Stimulated activated CD4-positive, alpha-beta T cell treated with anti-CD3 and anti-CD28 coated beads, Interleukin-1b, Interleukin-23, amount 100 ng/mL, for 24 hours (primary cell): Measurements from ENCODE around the gene UQCR10.

Source experiments
- DNase-seq, 4 experiments: peaks; one replicate each; pipeline ENCODE4 v3.0.0-alpha.2; 2020; ENCODE audit warnings: low read depth in 4 of 4, low spot score in 1 of 4

The UQCR10 gene

DNA sequence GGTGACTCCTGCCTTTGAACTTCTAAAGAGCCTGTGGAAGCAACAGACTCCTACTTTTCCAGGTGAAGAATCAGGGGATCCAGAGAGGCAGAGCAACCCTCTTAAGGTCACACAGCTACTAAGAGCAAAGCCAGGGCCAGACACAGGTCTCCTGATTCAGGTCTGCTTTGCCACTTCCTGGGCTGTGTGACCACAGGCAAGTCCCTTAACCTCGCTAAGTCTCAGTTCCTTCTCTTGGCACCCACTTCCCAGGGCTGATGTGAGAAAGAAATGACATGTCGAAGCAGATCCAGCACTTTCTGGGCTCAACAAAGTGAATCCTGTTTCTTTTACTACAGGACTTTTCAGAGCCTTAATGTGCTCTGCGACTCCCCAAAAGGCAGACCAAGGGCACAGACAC is 30.2 kb downstream of the UQCR10 start:
- no peak for DNase-seq

- no peak for DNase-seq
These were observed 31.1 kb downstream of the UQCR10 start for GRCh38 chr22:29798318-29798717.

DNA sequence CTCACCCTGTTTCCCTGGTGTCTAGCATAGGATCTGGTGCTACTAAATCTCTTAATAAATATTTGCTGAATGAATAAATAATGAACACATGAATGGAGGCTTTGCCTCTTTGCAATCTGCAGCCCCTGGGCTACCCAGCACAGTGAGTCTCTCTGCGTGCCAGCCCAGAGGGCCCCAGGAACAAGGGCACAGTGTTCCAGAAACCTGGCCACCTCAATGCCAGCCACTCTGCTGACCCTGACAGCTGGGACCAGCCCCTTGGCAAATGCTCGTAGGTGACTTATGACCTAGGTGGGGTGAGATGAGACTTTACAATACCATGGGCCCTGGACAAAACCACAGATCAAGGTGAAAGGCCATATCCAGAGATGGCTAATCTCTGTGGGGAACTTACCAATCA is 31.6 kb downstream of the UQCR10 start:
- no peak for DNase-seq

DNA sequence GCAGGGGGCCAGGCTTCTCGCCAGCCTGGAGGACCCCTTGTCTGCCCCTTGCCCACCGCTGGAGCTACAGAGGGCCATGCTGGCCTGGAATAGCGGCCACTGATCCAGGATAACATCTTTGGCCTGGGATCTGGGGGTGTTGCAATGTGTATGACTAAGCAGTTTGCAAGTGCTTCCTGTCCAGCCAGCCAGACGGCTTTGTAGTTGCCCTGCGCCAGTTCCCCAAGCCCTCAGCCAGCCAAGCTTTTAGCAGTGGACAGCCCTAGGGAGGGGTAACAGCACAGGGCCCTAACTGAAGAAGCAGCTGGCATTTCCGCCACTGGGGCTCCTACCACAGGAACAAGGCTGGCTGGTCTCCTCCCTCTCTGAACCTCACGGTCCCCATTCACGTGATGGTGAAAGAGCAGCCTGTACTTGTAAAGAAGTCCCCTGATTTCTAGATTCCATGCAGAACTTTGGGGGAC is 32.1 kb downstream of the UQCR10 start:
- DNase-seq = no peak

DNA sequence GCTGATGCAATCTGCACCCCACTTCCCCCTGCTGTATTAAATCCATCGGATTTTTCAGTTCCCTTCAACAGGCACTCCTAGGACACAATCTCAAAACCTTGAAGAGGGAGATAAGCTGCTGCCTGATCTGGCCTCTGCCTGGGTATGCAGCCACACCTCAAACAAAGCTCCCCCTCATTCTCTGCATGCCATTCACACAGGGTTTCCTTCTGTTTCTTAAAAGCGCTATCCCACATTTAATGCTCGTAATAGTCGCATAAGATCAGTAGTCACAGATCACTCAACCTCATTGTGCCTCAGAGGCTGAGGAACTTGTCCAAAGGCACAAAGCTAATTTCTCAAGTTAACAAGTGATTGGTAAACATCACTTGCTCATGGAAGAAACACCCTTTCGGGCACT is 34.0 kb downstream of the UQCR10 start:
- DNase-seq = no peak

- DNase-seq = no peak
These were observed 34.6 kb downstream of the UQCR10 start for GRCh38 chr22:29801796-29802195.

DNA sequence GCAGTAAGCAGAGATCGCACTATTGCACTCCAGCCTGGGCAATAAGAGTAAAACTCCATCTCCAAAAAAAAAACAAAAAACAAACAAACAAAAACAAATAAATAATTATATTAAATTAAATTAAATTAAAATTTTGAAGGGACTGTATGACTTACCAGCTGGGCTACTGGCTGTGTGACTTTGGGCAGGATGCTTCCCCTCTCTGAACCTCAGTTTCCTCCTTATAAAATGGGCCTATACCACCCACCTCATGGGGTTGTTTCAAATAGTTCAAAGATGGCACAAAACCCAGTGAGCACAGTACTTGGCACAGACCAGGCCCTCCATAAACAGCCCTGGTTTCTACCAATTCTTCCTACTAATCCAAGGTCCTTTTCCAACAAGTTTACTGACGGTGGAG is 36.0 kb downstream of the UQCR10 start:
- no peak for DNase-seq

- no peak for DNase-seq
These were observed 37.8 kb downstream of the UQCR10 start for GRCh38 chr22:29804985-29805384.

DNA sequence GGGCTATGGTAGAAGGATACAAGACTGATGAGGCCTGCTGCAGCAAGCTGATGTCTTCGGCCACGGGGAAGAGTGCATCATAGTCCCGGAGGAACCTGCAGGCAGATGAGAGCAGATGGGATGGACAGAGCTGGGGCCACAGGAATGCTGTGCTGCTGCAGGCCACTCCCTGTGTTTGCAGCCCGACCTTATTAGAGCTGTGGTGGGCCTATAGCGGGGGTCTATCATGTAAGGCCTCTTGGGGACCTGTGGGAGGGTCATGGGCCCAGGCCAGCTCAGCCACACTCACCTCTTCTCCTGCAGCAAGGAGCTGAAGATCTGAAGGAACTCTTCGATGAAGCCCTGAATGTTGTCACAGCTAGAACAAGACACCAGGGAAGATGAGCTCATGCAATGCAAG is 39.0 kb downstream of the UQCR10 start:
- no peak for DNase-seq

DNA sequence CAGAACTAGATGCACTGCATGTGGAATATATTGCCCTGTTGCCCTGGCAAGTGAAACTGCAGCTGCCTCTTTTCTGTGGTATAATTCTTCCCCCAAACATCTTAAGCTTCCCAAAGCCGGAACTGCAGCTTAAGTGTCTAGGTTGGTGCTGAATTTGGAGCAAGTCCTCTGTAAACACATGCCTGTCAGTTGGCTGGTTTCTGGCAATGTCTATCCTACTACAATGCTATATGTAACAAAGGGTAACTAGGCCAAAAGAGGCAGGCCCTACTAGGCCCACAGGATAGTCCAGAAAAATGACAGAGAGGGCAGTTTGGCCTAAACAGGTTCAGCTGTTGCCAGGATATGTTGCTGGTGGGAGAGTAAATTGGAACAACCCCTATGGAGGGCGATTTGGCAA is 43.0 kb downstream of the UQCR10 start:
- no peak for DNase-seq

GRCh38 chr22:29811377-29811776 is 44.2 kb downstream of the UQCR10 start:
- no peak for DNase-seq

GRCh38 chr22:29813126-29813525 is 46.0 kb downstream of the UQCR10 start:
- DNase-seq = no peak

DNA sequence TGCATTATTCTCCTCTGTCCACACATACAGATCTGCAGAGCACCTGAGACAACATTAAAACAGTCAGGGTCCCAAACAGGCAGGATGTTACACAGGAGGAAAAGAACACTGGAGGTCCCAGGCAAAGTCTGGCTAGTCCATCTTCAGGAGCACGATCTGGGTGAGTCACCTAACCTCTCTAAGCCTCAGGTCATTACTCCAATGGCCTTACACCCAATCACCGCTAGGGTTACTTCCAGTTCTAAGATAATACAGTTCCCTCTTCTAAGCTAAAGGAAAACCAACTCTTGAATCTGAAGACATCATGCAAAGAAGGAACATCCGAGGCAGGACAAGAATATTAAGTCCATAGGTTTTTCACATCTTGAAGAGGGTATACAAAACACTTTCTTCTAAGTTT is 46.4 kb downstream of the UQCR10 start:
- no peak for DNase-seq

GRCh38 chr22:29814003-29814402 is 46.8 kb downstream of the UQCR10 start:
- DNase-seq = no peak

DNA sequence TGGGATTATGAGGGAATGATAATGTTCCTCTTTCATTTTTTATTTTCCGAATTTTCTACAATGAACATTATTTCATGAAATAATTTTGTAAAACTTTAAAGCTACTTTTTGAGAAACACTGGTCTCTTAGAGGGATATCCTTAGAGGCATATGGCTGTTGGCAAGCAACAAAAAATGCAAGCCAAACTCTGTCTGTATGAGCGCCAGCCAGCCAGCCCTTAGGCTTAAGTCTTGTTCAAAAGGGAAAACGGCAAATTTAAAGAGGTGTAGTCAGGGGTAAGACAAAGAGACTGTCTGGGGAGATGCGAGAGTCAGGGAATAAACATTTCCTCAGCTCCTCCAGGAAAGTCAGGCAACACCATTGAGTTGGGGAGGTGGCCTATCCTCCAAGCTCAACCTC is 48.4 kb downstream of the UQCR10 start:
- no peak for DNase-seq

- no peak for DNase-seq
These were observed 49.0 kb downstream of the UQCR10 start for GRCh38 chr22:29816128-29816527.

DNA sequence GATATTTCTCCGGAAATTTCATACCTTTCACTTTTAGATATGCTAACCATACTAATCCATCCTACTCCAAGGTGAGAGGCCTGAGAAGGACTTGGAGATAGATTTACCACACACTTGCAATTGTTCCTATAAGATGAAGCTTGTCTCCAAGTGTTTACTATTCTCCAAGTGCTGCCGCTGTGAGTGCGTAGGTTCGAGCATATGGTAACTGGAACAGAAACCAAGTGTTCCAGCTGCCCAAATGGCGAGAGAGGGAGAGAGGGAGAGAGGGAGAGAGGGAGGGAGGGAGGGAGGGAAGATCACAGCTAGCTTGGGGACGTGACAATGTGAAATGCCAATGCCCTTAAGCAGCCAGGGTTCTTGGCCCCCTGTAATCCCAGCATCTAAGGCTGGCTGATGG is 49.4 kb downstream of the UQCR10 start:
- DNase-seq = no peak

- no peak for DNase-seq
These were observed 49.8 kb downstream of the UQCR10 start for GRCh38 chr22:29816980-29817379.

DNA sequence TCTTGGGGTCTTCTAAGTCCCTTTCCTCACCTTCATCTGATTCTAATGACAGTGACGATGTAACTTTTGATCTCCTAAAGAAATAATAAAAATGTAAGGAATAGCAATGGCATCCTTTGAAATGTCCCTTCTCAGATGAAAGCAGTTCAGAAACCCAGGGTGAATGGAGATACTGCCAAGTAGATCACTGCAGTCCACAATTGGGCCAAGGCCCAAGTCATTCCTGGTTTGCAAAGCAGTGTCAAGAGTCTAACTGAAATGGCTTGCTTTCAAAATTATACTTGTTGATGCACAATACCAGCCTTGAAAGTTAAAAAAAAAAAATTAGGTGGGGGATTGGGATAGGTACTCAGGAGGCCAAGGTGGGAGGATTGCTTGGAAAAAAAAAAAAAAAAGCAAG is 50.6 kb downstream of the UQCR10 start:
- DNase-seq = no peak

DNA sequence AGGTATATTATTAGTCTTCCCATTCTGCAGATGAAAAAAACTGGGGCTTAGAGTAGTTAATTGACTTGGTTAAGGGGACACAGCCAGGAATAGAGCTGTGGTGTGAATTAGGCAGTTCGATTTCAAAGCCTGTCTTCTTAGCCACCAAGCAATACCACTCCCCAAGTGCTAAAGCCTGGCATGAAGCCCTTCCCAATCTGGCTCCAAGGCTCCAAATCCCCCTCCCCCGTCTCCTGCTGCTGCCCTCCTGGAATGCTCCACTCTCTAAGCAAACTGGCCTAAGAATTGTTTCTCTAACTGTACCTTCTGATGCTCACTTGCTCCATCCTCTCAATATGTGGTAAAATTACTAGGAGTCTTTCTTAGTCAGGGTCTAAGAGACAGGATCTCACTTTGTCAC is 52.3 kb downstream of the UQCR10 start:
- DNase-seq = no peak
